Effector memory CD8-positive, alpha-beta T cell (primary cell): ENCODE data around the gene ARMH3.
A peak's percentile ranks its signal among the peaks of the same experiment; 100 is the strongest.

Experiments used
- ATAC-seq: fragments of 150-1000 bp; cut with Tn5 transposase; replicated peaks from 2 replicates; pipeline ENCODE4 v1.10.0; 2021; ENCODE audit warnings: mild to moderate bottlenecking, moderate library complexity
- DNase-seq, 3 experiments: peaks; one replicate each; pipeline ENCODE4 v3.0.0; 2021
- H3K27ac Mint-ChIP-seq, 2 donors: one replicate each; pipeline ENCODE4 v1.8.0; 2022; ENCODE audit warnings: mild to moderate bottlenecking in 2 of 2, mixed read lengths in 2 of 2, moderate library complexity in 2 of 2
- H3K27me3 Mint-ChIP-seq, 2 donors: one replicate each; pipeline ENCODE4 v1.8.0; 2022; ENCODE audit warnings: mixed read lengths in 2 of 2
- H3K36me3 Mint-ChIP-seq: one replicate; pipeline ENCODE4 v1.8.0; 2022; ENCODE audit warnings: mild to moderate bottlenecking, moderate library complexity, mixed read lengths; ENCODE audit not compliant: insufficient read depth
- H3K4me1 Mint-ChIP-seq, 2 donors: one replicate each; pipeline ENCODE4 v1.8.0; 2022; ENCODE audit warnings: low read depth in 2 of 2, mixed read lengths in 2 of 2
- H3K4me3 Mint-ChIP-seq, 2 donors: one replicate each; pipeline ENCODE4 v1.8.0; 2022; ENCODE audit warnings: mild to moderate bottlenecking in 2 of 2, mixed read lengths in 2 of 2, moderate library complexity in 2 of 2
- H3K9me3 Mint-ChIP-seq, 2 donors: one replicate each; pipeline ENCODE4 v1.8.0; 2022; ENCODE audit warnings: mixed read lengths in 2 of 2

Gene ARMH3

DNA sequence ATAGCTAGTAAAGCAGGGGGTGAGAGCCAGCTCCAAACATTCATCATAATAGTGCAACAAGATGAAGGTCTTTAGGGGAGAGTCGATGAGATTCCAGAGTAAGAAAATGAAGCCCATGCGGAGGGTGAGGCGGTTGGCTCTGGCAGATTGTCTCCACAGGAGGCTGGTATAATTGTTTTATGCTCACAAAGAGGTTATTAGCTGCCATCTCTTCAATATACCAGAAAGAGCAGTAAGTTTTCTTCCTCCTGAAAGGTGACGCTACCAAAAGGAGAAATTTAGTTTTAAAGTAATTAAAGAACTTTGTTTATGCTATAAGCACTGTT is 153.2 kb downstream of the ARMH3 start:
- no peak for ATAC-seq
- H3K9me3 Mint-ChIP-seq: no peaks in the 10 kb centered on the region
- H3K27me3 Mint-ChIP-seq: no peaks in the 10 kb centered on the region

DNA sequence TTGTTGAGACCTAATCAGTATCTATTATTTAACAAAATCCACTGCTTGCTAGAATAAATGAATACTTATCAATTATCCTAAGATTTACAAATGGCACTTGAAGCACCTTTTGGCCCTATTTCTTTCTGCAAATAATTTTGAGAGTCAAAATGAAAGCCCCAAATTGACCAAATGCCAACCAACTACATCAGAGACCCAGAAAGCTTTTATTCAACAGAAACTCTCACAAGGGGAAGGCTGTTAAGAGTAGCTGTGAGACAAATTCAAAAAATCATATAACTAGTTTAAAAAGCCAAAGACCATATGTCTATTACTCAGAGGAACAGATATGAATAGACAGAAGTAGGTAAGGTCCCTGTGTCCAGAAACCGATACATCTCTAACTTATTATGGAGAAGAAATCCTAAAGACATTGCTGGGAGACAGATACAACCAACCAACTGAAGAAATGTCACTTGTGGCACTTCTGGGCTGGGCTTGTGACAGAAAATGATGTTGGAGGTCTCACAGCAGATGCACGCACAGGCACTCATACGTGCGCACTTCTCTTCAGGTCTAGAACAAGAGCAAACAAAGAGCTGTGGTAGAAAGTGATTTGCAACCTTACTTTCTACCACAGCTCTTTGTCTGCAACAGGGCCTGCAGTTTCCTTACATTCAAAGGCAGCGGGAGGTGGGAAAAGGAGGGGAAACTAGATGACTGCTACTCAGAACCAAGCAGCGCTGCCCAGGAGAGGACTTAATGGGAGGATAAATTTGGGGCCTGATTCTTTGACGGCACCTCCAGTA is 153.7 kb downstream of the ARMH3 start:
- Mint-ChIP-seq H3K9me3 (no peaks in the 10 kb centered on the region), H3K27ac (peak overlapping the region in 1 of 2 donors; percentile 60), H3K36me3 (peaks cover 1% of the 10 kb centered on the region), H3K27me3 (no peaks in the 10 kb centered on the region), H3K4me3 (no peak overlapping the region), H3K4me1 (peaks cover 0 to 4% of the 10 kb centered on the region in 2 donors)
- ATAC-seq (no peak), DNase-seq (no peak)

More for the DNA sequence above, 153.2 kb downstream of the ARMH3 start:
- Mint-ChIP-seq H3K36me3 (peaks cover 3% of the 10 kb centered on the region), H3K27ac (peak overlapping the region in 1 of 2 donors; percentile 29), H3K4me3 (no peak overlapping the region), H3K4me1 (peaks cover 0 to 4% of the 10 kb centered on the region in 2 donors)
- no peak for DNase-seq

DNA sequence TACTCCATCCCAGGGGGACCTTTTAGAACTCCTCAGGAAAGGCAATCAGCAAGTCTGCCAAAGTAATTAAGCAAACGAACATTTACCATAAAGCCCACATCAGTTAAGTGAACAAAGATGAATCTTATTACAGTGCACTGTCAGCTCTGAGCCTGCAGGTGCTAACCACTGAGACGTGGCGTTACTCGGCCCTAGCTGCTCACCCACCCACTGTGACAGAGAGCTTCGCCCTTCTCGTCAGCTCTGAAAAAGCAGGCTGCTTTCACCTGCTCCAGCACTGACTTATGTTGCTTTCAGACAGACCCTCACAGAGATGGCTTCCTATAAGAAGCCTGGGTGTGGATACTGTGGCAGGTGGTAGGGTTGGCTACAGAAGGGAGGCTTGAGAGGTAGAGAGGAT is 154.6 kb downstream of the ARMH3 start:
- no peaks in the 10 kb centered on the region for H3K9me3 Mint-ChIP-seq
- peak overlapping the region; percentile 4 to 60 for H3K27ac Mint-ChIP-seq
- H3K36me3 Mint-ChIP-seq: no peaks in the 10 kb centered on the region
- DNase-seq: no peak
- H3K27me3 Mint-ChIP-seq: no peaks in the 10 kb centered on the region
- H3K4me1 Mint-ChIP-seq: peaks cover 2 to 4% of the 10 kb centered on the region in 2 donors
- ATAC-seq: peak; percentile 42
- no peak overlapping the region for H3K4me3 Mint-ChIP-seq

DNA sequence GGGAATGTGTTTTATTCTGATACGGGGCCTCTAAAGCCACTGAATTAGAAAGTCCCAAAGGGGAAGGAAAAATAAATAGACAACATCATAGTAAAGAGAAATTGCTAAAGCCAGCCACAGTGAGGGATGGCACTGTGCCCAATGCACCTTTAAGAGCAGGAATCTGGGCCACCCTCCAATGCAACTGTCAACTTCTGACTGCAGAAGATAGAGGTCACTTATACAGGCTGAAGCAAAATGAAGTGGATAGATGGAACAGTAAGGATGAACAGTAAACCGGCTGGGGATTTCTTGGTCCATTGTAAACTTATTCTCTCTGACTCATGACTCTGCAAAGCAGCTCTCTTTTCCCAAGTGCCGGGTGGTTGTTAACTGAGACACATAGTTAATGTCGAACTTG is 158.3 kb downstream of the ARMH3 start:
- Mint-ChIP-seq H3K27me3 (no peaks in the 10 kb centered on the region), H3K4me3 (no peak overlapping the region), H3K4me1 (peaks cover 7 to 19% of the 10 kb centered on the region in 2 donors), H3K36me3 (no peaks in the 10 kb centered on the region), H3K9me3 (no peaks in the 10 kb centered on the region), H3K27ac (no peak overlapping the region)
- DNase-seq: no peak
- ATAC-seq: no peak

DNA sequence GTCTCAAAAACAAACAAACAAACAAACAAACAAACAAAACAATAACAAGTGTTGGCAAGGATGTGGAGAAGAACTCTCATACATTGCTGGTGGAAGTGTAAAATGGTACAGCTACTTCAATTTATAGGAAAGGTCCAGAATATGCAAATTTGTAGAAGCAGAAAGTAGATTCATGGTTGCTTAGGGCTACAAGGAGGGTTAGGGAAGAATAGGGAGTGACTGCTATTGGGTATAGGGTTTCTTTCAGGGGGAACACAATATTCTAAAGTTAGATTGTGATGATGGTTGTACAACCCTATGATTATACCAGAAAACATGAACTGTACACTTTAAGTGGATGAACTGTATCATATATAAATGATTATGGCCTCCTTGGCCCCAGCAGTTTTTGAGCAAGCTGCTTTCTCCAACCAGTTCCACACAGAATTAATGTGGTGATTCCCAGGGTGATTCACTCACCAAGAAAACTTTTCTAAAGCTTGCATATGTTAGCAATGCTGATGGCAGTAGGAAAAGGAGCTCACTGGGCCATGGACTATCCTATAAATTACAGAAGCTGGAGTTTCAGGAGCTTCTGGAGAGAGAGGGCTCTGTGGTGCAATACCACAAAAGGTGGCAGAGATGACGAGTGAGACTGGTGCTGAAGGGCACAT is 159.6 kb downstream of the ARMH3 start:
- H3K36me3 Mint-ChIP-seq: no peaks in the 10 kb centered on the region
- H3K27ac Mint-ChIP-seq: peak overlapping the region; percentile 5 to 44
- no peaks in the 10 kb centered on the region for H3K27me3 Mint-ChIP-seq
- DNase-seq (no peak), ATAC-seq (no peak)
- H3K4me3 Mint-ChIP-seq: no peak overlapping the region
- peaks cover 7 to 15% of the 10 kb centered on the region in 2 donors for H3K4me1 Mint-ChIP-seq
- H3K9me3 Mint-ChIP-seq: no peaks in the 10 kb centered on the region

DNA sequence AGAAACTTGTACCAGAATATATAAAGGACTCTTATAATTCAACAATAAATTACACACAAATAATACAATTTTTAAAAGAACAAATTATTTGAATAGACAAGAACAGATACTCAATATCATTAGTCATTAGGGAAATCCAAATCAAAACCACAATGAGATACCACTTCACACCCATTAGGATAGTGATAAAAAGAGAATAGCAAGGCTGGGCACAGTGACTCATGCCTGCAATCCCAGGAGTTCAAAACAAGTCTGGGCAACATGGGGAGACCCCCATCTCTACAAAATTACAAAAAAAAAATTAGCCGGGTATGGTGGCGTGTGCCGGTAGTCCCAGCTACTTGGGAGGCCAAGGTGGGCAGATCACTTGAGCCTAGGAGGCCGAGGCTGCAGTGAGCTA is 160.2 kb downstream of the ARMH3 start:
- H3K9me3 Mint-ChIP-seq: no peaks in the 10 kb centered on the region
- H3K4me1 Mint-ChIP-seq: peaks cover 7 to 15% of the 10 kb centered on the region in 2 donors
- H3K36me3 Mint-ChIP-seq: peaks cover 3% of the 10 kb centered on the region
- H3K27ac Mint-ChIP-seq: peak overlapping the region in 1 of 2 donors; percentile 5
- no peak overlapping the region for H3K4me3 Mint-ChIP-seq
- ATAC-seq: no peak
- DNase-seq: no peak
- no peaks in the 10 kb centered on the region for H3K27me3 Mint-ChIP-seq

DNA sequence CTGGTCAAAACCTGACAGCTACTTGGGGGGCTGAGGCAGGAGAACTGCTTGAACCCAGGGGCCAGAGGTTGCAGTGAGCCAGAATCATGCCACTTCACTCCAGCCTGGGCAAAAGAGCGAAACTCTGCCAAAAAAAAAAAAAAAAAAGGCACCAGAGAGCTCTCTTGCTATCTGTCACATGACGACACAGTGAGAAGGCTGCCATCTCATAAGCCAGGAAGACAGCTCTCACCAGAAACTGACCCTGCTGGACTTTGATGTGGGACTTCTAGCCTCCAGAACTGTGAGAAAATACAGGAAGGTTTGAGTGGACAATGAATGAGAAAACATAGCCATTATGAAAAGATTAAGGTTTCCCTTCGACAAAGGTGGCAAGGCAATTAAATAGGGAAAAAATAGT is 161.2 kb downstream of the ARMH3 start:
- ATAC-seq: no peak
- no peak overlapping the region for H3K27ac Mint-ChIP-seq
- peaks cover 9 to 17% of the 10 kb centered on the region in 2 donors for H3K4me1 Mint-ChIP-seq
- DNase-seq: no peak
- no peak overlapping the region for H3K4me3 Mint-ChIP-seq
- H3K27me3 Mint-ChIP-seq: no peaks in the 10 kb centered on the region
- H3K9me3 Mint-ChIP-seq: no peaks in the 10 kb centered on the region
- peaks cover 3% of the 10 kb centered on the region for H3K36me3 Mint-ChIP-seq

DNA sequence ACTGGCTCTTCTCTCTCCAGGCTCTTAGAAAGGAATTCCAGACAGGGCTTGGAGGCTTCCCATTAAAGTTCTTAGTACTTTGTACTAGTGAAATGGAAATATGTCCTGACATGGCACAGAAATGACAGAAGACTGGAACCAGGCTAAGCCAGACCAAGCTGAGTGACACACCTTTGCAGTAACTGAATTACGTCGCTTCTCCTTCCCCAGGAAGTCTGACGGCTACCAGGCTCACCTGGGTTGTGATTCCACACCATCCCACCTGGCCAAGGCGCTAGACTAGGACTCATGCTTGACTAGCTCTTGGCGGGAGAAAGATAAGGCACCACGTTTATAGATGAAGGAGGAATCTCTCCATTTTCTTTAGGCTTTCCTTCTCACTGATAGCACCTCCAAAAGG is 161.7 kb downstream of the ARMH3 start:
- H3K36me3 Mint-ChIP-seq: peaks cover 3% of the 10 kb centered on the region
- no peak for DNase-seq
- H3K4me1 Mint-ChIP-seq: peaks cover 9 to 21% of the 10 kb centered on the region in 2 donors
- H3K27ac Mint-ChIP-seq: peak overlapping the region in 1 of 2 donors; percentile 69
- no peak for ATAC-seq
- no peaks in the 10 kb centered on the region for H3K27me3 Mint-ChIP-seq
- H3K4me3 Mint-ChIP-seq: no peak overlapping the region
- no peaks in the 10 kb centered on the region for H3K9me3 Mint-ChIP-seq

DNA sequence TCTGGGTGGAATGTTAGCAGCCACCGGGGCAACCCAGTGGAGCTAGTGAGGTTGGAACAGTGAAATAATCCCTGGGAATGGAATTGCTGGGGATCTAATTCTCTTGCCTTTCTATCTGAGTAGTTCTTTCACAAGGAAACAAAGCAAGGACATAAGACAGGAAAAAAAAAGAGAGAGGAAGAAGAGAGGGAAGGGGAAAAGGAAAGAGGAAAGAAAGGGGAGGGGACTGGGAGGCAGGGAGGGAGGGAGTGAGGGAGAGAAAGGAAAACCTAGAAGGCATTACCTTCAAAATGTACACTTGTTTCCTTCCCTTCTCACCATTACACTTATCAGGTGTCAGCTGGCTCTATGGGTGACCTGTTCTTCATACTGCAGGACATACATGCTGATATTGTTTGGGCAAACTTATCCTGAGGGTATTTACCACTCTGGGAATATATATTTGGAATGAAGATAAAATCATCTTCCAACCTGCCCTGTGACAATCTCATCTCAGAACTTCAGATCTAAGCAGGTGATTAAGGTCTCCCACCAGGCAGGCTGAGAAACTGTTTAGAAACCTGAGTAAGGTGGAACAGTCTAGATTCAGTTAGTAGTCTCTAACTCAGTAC is 162.4 kb downstream of the ARMH3 start:
- Mint-ChIP-seq H3K4me1 (peaks cover 9 to 21% of the 10 kb centered on the region in 2 donors), H3K9me3 (no peaks in the 10 kb centered on the region), H3K27me3 (no peaks in the 10 kb centered on the region), H3K27ac (peak overlapping the region in 1 of 2 donors; percentile 69), H3K4me3 (no peak overlapping the region), H3K36me3 (peaks cover 3% of the 10 kb centered on the region)
- ATAC-seq: no peak
- DNase-seq: no peak

DNA sequence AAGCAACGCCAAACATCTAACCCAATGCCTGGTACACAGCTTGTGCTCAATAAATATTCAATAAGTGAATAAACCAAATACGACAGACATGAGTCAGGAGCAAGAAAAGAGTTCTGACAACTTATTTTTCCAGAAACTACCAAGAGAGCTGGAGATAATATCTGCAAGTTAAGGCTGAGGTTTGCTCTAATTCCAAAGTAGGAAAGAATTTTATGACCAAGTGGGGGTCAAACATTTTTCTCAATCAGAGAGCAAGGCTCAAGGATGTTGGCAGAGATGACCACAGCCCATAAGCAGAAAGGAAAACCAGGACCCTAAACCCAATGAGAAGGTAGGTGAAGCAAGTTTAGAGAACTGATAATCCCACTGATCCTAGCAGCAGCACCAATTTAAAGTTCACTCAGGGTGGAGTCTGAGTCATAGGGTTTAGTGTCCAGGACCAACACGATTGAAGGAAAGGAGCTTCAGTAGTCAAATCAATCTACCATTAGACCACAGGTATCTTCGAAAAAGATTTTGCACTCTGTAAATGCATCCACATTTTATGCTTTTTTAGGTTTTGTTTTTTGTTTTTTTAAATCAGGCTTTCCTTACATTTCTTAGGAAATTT is 163.1 kb downstream of the ARMH3 start:
- DNase-seq (no peak), ATAC-seq (no peak)
- Mint-ChIP-seq H3K4me1 (peaks cover 9 to 21% of the 10 kb centered on the region in 2 donors), H3K36me3 (peaks cover 3% of the 10 kb centered on the region), H3K27ac (peak overlapping the region in 1 of 2 donors; percentile 69), H3K4me3 (no peak overlapping the region), H3K27me3 (no peaks in the 10 kb centered on the region), H3K9me3 (no peaks in the 10 kb centered on the region)

DNA sequence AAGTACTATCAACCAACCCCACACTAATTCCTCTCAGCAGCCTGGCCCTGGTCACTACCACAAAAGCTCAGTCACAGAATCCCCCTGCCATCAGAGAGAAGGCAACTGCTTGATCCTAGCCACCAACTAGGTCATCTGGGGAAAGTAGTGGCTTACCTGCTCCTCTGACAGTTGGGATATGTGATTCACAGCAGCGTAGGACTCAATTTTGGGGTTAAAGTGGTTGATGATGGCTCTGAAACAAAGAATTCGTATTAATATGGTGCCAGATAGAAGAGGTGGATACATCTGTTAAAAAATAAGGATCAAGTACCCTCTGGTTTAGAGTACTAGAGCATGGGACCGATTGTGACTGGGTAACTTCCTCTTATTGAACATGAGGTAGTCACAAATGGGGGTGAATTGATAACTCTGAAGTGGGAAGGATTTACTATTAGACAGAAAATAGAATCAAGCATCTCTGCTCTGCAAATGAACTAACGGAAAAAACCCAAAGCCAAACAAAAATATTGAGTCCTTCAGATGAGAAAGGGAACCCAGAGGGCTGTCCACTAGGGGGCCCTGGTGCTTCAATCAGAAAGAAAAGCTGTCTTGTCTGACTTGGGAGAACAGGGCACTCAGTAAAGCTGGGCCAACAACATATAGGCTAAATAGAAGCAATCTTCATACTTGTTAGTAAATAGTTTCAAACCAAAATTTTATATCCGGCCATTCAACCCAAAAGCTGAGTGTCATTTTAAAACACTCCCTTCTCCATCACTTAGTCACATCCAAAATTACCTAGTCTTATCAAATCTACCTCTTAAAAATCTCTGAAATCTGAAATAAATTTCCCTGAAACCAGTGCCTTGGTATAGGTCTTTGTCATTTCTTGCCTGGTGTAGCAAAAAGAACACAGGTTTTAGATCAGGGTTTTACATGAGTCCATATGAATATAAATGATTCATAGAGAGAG is 166.4 kb downstream of the ARMH3 start:
- no peaks in the 10 kb centered on the region for H3K9me3 Mint-ChIP-seq
- H3K27ac Mint-ChIP-seq: peak overlapping the region in 1 of 2 donors; percentile 77
- peaks cover 4 to 16% of the 10 kb centered on the region in 2 donors for H3K4me1 Mint-ChIP-seq
- ATAC-seq (peak; percentile 65), DNase-seq (peak; percentile 55 to 67 (median 62))
- peaks cover 3% of the 10 kb centered on the region for H3K36me3 Mint-ChIP-seq
- H3K4me3 Mint-ChIP-seq: no peak overlapping the region
- no peaks in the 10 kb centered on the region for H3K27me3 Mint-ChIP-seq

DNA sequence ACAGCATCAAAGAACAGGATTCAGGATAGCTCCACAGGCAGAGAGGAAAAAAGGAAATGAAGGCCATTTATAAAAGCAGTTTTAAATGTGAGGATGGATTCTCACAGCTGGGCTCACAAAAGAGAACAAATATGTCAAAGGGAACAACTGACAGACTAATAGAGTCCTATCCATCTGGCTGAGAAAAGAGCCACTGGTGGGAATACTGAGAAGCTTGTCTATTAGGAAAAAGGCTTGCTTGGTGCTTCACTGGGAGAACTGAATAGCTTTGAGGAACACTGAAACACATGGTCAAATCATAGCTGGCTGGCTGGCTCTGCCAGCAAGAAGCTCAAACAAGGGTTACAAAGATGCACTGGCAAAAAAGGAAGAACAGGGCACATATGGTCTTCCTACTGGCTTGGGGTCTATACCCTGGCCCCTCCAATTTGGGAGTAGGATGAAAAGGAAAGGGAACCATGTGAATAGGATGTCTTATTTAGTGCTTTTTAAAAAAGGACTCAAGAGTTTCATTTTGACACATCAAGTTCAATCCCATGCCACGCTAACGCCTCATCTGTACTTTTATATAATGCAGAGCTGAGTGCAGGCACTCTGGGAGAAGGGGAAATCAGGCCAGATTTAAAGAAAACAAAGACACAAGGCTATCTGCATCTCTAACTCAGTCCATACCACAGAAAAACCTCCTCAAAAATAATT is 167.6 kb downstream of the ARMH3 start:
- H3K4me1 Mint-ChIP-seq: peaks cover 4 to 16% of the 10 kb centered on the region in 2 donors
- DNase-seq: no peak
- peak overlapping the region in 1 of 2 donors; percentile 19 for H3K27ac Mint-ChIP-seq
- H3K9me3 Mint-ChIP-seq: no peaks in the 10 kb centered on the region
- H3K36me3 Mint-ChIP-seq: peaks cover 3% of the 10 kb centered on the region
- H3K4me3 Mint-ChIP-seq: no peak overlapping the region
- no peaks in the 10 kb centered on the region for H3K27me3 Mint-ChIP-seq
- no peak for ATAC-seq
